Stomach smooth muscle (tissue), 2 donors: ENCODE data around the gene GMPS.
"Not testable (repeated sequence)": the region's sequence is repeated elsewhere in the genome, so short reads cannot be mapped to it uniquely, and the experiment has no call there.

Experiments used
- H3K27ac ChIP-seq: one replicate; pipeline ENCODE4 v1.7.0; 2013; ENCODE audit warnings: mild to moderate bottlenecking, low read length, inconsistent platforms
- H3K27me3 ChIP-seq, 2 donors: one replicate each; pipeline ENCODE4 v1.7.0; 2013; ENCODE audit warnings: low read length in 2 of 2; ENCODE audit not compliant: insufficient read depth in 2 of 2, control insufficient read depth in 1 of 2
- H3K36me3 ChIP-seq, 2 donors: one replicate each; pipeline ENCODE4 v1.7.0; 2013; ENCODE audit warnings: low read length in 2 of 2; ENCODE audit not compliant: control insufficient read depth in 2 of 2, insufficient read depth in 2 of 2
- H3K4me1 ChIP-seq: one replicate; pipeline ENCODE4 v1.7.0; 2013; ENCODE audit warnings: low read length; ENCODE audit not compliant: control insufficient read depth, insufficient read depth
- H3K4me3 ChIP-seq, 2 donors: one replicate each; pipeline ENCODE4 v1.7.0; 2013; ENCODE audit warnings: low read length in 2 of 2
- H3K9ac ChIP-seq, 2 donors: one replicate each; pipeline ENCODE4 v1.7.0; 2013; ENCODE audit warnings: low read length in 2 of 2, mild to moderate bottlenecking in 1 of 2
- H3K9me3 ChIP-seq, 2 donors: one replicate each; pipeline ENCODE4 v1.7.0; 2013; ENCODE audit warnings: low read length in 2 of 2; ENCODE audit not compliant: control insufficient read depth in 2 of 2
- donor health status: healthy.
- donor health status: Pancreatic carcinoma.

GMPS gene

DNA sequence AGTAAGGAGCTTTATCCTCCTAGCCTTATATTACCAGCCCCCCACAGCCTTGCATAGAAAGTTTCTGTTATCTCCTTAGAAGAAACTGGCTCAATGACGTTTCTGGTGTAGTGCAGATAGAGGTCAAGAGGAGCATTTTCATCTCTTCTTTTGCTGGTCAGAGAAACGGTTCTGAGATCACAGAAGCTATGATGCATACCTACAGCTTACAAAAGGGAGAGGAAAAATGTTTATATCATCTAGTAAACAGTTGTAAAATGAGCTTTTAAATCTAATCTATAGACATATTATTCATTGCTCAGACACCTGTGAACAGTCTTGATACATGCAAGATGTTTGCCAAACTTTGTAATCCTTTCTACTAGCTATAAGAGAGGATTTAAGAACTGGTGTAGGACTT is 68.0 kb downstream of the GMPS start:
- no peaks in the 10 kb centered on the region for H3K4me1 ChIP-seq
- peaks cover 24 to 28% of the 10 kb centered on the region in 2 donors for H3K36me3 ChIP-seq
- H3K27ac ChIP-seq, result no peak overlapping the region
- no peak overlapping the region for H3K4me3 ChIP-seq
- no peak overlapping the region for H3K9ac ChIP-seq
- no peaks in the 10 kb centered on the region for H3K27me3 ChIP-seq
- no peaks in the 10 kb centered on the region for H3K9me3 ChIP-seq

DNA sequence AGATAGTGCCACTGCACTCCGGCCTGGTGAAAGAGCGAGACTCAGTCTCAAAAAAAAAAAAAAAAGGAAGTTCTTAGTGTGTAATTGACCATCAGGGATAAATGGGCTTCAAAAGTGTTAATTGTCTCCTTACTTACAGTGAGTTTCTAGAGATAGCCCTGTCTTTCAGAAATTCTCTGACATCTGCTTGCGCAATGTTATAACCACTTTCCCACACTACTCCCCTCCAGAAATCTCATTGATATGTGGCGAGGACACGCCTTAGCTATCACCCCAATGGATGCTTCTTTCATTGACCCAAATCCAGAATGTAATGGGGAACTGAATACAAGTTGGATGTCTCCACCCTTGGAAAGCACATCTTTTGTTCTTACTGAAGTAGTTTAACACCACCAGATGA is 70.9 kb downstream of the GMPS start:
- H3K27me3 ChIP-seq, result no peaks in the 10 kb centered on the region
- H3K9me3 ChIP-seq, result no peaks in the 10 kb centered on the region
- H3K4me3 ChIP-seq, result no peak overlapping the region
- no peak overlapping the region for H3K27ac ChIP-seq
- no peak overlapping the region for H3K9ac ChIP-seq
- peaks cover 17 to 22% of the 10 kb centered on the region in 2 donors for H3K36me3 ChIP-seq
- no peaks in the 10 kb centered on the region for H3K4me1 ChIP-seq

DNA sequence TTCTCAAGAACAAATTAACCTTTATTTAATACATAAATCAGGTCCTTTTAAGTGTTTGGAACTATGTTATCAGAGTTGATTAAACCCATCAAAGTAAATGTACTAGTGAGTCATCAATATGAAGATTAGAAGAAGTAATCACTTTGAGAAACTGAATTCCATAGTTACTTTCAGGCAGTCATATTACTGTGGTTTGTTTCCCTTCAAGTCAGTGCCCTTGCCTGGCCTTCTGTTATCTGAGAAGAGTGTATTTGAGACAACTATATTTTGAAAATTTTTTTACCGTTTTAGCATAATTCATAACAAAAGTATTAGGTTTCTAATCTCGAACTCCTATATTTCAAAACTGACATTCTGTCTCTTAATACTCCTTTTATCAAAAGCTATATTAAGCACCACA is 73.6 kb downstream of the GMPS start:
- Histone ChIP-seq H3K4me3 (no peak overlapping the region), H3K9me3 (no peaks in the 10 kb centered on the region), H3K27me3 (no peaks in the 10 kb centered on the region), H3K9ac (no peak overlapping the region), H3K4me1 (no peaks in the 10 kb centered on the region), H3K36me3 (peaks cover 0 to 3% of the 10 kb centered on the region in 2 donors), H3K27ac (no peak overlapping the region)

DNA sequence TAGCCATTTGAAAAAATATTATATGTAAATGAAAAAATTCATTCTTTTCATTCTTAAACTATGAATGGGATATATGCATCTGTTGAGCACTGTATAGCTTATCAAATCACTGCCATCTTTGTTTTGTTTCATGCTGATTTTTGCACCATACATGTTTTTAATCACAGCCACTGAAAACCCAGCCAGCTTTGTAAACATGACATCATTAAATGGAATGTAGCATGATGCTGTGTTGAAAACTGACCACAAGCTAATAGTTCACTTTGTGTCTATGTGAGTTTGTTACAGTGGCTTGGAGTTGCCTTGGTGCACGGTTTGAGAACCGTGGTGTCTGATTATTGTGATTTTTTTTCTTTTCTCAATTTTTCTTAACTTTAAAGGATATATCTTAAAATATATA is 75.7 kb downstream of the GMPS start:
- Histone ChIP-seq H3K4me3 (no peak overlapping the region), H3K9ac (no peak overlapping the region), H3K4me1 (no peaks in the 10 kb centered on the region), H3K27me3 (no peaks in the 10 kb centered on the region), H3K9me3 (no peaks in the 10 kb centered on the region), H3K27ac (no peak overlapping the region), H3K36me3 (peaks cover 0 to 3% of the 10 kb centered on the region in 2 donors)

DNA sequence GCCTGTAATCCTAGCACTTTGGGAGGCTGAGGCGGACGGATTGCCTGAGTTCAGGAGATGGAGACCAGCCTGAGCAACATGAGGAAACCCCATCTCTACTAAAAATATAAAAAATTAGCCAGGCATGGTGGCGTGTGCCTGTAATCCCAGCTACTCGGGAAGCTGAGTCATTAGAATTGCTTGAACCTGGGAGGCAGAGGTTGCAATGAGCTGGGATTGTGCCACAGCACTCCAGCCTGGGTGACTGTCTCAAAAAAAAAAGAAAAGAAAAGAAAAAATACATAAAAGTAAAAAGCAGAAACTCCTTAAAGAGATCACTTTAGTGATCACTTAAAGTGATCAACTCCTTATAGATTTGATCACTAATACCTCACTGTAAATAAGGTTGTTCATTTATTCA is 78.0 kb downstream of the GMPS start:
- Histone ChIP-seq H3K27ac (no peak overlapping the region), H3K27me3 (no peaks in the 10 kb centered on the region), H3K4me1 (no peaks in the 10 kb centered on the region), H3K9me3 (no peaks in the 10 kb centered on the region), H3K36me3 (no peaks in the 10 kb centered on the region), H3K4me3 (no peak overlapping the region), H3K9ac (no peak overlapping the region)

DNA sequence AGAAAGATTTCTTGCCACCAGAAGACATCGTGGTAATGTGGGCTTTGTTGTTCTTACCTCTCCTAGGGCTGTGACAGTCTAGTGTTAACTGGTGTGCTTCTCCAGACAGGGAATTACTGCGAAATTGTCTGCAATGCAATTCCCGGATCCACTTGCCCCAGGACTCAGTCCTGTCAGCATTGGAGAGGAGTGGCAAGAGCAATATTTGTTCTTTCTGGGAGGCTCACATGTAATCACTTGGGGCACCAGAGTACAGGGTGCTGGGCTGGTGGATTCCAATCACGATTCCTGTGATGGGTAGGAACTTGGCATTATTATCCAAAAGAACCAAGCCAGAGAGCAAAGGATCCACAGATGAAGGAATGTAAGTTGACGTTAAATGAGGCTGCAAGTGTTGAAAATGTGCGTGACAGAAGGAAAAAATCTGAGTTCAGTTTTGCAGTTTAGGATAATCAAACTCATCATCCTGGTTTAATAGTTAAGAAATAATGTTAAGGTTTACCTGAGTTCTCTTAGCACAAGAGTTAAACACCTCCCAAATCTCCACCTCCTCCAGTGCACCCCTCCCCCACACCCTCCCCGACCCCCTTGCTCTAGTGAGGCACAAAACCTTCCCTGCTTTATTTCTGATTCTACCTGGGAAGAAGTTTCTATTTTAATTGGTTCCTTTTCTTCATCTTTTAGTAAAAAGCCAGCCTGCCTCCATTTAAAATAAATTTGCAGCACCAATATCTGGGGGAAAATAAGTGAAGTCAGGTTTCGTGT is 79.2 kb downstream of the GMPS start:
- H3K4me1 ChIP-seq, result no peaks in the 10 kb centered on the region
- H3K9ac ChIP-seq, result no peak overlapping the region
- no peaks in the 10 kb centered on the region for H3K27me3 ChIP-seq
- no peaks in the 10 kb centered on the region for H3K36me3 ChIP-seq
- no peak overlapping the region for H3K27ac ChIP-seq
- no peak overlapping the region for H3K4me3 ChIP-seq
- H3K9me3 ChIP-seq, result no peaks in the 10 kb centered on the region

DNA sequence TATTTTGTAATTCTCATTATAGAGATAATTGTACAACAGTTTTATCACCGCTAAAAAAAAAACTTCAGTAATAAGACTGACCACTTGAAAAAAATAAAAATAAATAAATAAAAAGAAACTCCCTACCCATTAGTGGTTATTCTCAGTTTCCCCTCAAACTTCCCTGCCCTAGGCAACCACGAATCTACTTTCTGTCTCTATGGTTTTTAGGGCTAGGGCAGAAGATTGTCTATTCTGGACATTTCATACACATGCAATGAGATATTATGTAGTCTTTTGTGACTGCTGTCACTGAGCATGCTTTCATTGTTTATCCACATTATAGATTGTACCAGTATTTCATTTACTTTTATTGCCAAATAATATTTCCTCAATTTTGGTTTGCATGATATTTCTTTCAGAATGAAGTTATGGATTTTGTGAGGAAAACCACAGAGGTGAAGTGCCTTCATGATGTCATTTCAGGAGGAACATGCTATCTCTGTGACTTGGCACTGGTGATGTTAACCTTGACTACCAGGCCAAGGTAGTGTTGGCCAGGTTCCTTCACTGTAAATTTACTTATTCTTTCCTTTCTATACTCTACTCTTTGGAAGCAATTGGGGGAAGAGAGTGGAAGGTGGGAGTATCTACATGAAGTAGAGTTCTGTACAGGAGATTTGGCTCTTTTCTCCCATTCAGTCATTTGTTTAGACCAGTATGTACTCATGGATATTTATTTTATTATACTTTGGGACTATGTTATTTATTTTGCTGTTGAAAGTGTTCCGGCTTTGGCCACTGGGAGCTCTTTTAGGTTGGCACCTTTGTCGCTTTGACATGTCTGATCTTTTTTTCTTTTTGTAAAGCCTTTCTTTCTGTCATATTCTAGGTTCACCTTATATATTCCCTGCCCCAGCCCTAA is 86.3 kb downstream of the GMPS start:
- H3K9ac ChIP-seq, result no peak overlapping the region
- H3K36me3 ChIP-seq, result no peaks in the 10 kb centered on the region
- H3K9me3 ChIP-seq, result no peaks in the 10 kb centered on the region
- no peaks in the 10 kb centered on the region for H3K27me3 ChIP-seq
- H3K4me1 ChIP-seq, result peaks cover 3% of the 10 kb centered on the region
- no peak overlapping the region for H3K27ac ChIP-seq
- no peak overlapping the region for H3K4me3 ChIP-seq

DNA sequence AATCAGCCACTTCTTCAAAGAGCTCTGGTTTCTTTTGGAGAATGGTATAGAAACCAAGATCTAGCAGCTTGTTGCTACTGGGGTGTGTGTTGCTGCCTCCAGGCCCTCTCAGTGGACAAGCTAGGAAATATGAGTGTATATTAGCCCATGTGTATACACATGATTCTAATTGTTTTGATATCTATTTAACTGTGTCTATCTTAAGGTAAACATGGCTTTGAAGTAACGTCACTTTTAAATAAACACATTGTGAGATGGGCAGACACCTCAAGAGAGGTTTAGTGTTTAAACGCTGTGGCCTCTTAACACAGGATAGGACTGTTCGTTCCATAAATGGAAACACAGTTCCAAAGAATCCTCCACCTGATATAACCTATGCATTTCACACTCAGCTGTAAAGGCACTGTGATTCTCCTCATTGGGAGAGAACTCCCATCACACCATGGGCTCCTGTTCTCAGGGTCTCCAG is 87.0 kb downstream of the GMPS start:
- Histone ChIP-seq H3K4me3 (no peak overlapping the region), H3K27ac (no peak overlapping the region), H3K9ac (no peak overlapping the region), H3K4me1 (peaks cover 3% of the 10 kb centered on the region), H3K9me3 (no peaks in the 10 kb centered on the region), H3K36me3 (no peaks in the 10 kb centered on the region), H3K27me3 (no peaks in the 10 kb centered on the region)

DNA sequence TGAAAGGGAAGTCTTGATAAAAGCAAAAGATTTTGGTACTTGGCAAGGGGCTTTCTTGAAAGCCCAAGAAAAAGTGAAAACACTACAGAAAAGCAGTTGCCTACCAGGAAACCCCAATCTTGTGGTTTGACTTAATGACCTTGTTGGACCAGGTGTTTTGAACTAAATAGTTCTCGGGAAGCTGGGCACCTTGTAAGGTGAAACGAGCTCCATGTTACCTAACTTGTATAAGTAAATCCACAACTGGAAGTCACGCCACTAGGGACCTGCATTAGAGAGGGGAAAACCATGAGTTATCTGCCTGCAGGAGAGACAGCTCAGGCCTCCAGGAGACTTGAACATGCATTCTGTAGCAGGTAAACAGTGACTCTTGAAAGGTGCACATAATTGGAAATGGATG is 88.2 kb downstream of the GMPS start:
- H3K36me3 ChIP-seq, result no peaks in the 10 kb centered on the region
- no peak overlapping the region for H3K9ac ChIP-seq

DNA sequence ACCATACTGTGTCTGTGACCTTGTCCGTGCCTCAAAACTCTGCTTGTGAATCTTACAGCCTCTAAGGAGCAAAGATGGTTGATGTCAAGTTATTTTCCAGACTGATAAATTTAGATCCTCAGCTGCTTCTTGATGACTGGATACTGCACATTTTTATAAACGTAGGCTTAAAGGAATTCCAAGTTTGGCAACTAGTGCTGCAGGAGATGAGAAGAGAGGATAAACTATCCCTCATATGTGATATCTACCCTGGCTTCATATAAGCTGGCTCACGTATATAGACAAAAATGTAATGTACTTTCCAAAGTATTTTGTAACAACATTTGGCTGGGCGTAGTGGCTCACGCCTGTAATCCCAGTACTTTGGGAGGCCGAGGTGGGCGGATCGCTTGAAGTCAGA is 89.6 kb downstream of the GMPS start:
- H3K4me3 ChIP-seq, result no peak overlapping the region
- no peak overlapping the region for H3K9ac ChIP-seq
- H3K27me3 ChIP-seq, result no peaks in the 10 kb centered on the region
- no peaks in the 10 kb centered on the region for H3K9me3 ChIP-seq
- no peak overlapping the region for H3K27ac ChIP-seq
- peaks cover 3% of the 10 kb centered on the region for H3K4me1 ChIP-seq
- no peaks in the 10 kb centered on the region for H3K36me3 ChIP-seq

More for the DNA sequence above, 88.2 kb downstream of the GMPS start:
- Histone ChIP-seq H3K27ac (no peak overlapping the region), H3K4me1 (peaks cover 3% of the 10 kb centered on the region), H3K9me3 (no peaks in the 10 kb centered on the region), H3K27me3 (no peaks in the 10 kb centered on the region), H3K4me3 (no peak overlapping the region)

DNA sequence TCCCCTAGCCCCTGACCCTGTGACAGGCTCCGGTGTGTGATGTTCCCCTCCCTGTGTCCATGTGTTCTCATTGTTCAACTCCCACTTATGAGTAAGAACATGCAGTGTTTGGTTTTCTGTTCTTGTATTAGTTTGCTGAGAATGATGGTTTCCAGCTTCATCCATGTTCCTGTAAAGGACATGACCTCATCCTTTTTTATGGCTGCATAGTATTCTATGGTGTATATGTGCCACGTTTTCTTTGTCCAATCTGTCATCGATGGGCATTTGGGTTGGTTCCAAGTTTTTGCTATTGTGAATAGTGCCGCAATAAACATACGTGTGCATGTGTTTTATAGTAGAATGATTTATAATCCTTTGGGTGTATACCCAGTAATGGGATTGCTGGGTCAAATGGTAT is 90.6 kb downstream of the GMPS start:
- not testable (repeated sequence) for H3K9ac ChIP-seq, H3K27me3 ChIP-seq, H3K4me3 ChIP-seq

More for the DNA sequence above, 90.6 kb downstream of the GMPS start:
- not testable (repeated sequence) for H3K27ac ChIP-seq, H3K9me3 ChIP-seq, H3K4me1 ChIP-seq, H3K36me3 ChIP-seq
